ENCODE results near the gene LST1.

Gene LST1

DNA sequence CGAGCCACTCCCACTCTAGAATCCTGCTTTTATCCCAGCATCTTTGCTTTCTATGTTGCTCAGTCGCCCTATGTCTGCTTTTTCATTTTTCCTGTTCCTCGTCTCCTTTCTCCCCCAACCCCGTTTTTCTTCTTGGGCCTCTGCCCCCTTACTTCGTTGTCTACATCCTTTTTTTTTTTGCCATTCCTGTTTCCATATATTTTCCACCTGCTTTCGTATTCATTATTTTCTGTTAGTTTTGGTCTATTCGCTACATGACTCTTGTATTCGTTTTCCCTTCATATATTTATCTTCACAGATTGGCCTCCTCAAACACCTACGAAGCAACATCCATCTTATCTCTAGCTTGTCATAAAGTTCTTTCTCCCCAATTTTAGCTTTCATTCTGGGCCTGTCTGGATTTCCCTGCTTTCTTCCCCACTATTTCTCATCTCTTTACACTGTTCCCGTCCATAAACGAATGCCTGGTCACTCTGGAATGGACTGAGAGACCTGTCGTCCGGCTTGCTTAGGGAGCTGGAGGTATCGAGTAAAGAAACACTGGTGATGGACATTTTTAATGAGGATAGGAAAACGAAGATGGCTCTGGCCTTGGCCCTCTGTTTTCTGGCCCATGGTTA is 35.4 kb downstream of the LST1 start:
- DNase-seq, result no peak

DNA sequence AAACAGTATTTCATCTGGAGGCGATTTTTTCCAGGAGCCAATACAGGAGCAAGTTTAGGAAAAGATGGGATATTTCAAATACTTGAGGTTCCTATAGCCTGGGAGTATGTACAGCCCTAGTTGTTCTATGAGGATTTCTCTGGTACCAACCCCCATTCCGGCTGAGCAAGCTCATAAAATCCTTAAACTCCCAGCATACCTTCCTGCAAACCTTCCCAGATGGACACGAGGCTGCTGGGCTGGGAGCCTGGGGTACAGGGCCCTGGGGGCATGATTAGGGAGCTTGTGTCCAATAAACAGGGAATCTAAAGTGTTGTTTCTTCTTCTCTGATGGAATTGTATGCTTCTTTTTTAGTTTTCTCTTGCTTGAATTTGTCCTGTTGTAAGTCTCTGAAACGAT is 35.9 kb downstream of the LST1 start:
- no peak for DNase-seq

- no peak for DNase-seq
Measured at GRCh38 chr6:31622684-31623091, 36.6 kb downstream of the LST1 start.

DNA sequence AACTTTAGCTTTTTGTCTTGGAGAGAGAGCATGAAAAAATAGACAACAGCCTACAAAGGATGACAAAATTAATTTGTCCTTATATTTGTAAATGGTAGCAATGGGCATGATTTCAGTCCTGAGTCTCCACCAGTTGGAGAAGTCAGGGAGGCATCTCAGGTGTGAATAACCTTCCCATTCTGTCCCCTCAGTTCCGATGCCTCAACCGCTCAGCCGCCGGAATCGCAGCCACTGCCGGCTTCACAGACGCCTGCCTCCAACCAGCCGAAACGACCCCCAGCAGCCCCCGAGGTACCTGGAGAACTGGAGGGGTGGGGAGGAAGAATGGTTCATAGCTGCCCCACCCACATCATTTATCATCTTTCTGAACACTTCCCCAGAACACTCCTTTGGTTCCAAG is 38.0 kb downstream of the LST1 start:
- no peak for DNase-seq

GRCh38 chr6:31626952-31627351 is 40.9 kb downstream of the LST1 start:
- DNase-seq, result no peak

- DNase-seq, result no peak
Measured at GRCh38 chr6:31627690-31628287, 41.7 kb downstream of the LST1 start.

DNA sequence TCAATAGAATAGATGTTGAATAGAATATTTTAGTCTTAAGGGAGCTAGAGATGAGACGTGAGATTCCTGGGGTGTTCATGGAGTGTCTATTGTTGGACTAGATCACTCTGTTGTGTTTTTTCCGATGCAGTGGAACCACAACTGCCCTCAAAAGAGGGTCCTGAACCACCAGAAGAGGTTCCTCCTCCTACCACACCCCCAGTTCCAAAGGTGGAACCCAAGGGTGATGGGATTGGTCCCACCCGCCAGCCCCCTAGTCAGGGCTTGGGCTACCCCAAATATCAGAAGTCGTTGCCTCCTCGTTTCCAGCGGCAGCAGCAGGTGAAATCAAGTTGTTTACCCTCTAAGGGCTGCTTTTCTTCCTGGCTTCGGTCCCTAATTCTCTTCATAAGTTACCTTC is 42.9 kb downstream of the LST1 start:
- no peak for DNase-seq

DNA sequence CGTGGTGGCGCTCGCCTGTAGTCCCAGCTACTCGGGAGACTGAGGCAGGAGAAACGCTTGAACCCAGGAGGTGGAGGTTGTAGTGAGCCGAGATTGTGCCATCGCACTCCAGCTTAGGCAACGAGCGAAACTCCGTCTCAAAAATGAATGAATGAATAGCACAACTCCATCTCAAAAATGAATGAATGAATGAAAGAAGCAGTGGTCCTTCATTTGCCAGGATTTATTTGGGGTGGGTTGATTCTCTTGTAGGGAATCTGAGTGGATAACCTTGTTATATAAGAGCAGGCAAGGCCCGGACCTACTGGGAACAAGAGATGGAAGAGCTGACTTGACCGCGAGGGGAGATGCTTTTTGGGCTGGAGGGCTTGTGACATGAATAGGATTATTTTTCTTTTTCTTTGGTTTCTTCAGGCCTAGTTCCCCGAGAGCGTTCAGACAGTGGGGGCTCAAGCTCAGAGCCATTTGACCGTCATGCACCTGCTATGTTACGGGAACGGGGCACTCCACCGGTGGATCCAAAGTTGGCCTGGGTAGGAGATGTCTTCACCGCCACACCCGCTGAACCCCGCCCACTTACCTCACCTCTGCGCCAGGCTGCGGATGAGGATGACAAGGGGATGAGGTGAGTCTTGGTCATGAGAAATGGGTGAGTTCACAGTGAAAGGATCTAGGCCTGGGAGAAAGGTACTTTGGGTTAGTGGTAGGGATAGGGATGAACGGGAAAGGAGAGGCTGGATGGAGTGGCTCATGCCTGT is 44.3 kb downstream of the LST1 start:
- DNase-seq, result no peak

GRCh38 chr6:31631209-31631608 is 45.1 kb downstream of the LST1 start:
- no peak for DNase-seq

GRCh38 chr6:31631681-31632278 is 45.7 kb downstream of the LST1 start:
- DNase-seq, result no peak

DNA sequence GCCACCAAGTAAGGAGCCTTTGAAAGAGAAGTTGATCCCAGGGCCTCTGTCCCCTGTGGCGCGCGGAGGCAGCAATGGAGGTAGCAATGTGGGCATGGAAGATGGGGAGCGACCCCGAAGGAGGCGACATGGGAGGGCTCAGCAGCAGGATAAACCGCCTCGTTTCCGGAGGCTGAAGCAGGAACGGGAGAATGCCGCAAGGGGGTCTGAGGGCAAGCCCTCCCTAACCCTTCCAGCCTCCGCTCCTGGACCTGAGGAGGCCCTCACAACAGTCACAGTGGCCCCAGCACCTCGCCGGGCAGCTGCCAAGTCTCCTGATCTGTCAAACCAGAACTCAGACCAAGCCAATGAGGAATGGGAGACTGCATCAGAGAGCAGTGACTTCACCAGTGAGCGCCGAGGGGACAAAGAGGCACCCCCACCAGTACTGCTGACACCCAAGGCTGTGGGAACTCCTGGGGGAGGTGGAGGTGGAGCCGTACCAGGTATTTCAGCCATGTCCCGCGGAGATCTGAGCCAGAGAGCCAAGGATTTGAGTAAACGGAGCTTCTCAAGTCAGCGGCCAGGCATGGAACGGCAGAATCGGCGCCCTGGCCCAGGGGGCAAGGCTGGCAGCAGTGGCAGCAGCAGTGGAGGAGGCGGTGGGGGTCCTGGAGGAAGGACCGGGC is 46.3 kb downstream of the LST1 start:
- DNase-seq, result no peak

GRCh38 chr6:31633447-31633846 is 47.4 kb downstream of the LST1 start:
- no peak for DNase-seq

- DNase-seq, result no peak
Measured at GRCh38 chr6:31634131-31634530, 48.1 kb downstream of the LST1 start.

DNA sequence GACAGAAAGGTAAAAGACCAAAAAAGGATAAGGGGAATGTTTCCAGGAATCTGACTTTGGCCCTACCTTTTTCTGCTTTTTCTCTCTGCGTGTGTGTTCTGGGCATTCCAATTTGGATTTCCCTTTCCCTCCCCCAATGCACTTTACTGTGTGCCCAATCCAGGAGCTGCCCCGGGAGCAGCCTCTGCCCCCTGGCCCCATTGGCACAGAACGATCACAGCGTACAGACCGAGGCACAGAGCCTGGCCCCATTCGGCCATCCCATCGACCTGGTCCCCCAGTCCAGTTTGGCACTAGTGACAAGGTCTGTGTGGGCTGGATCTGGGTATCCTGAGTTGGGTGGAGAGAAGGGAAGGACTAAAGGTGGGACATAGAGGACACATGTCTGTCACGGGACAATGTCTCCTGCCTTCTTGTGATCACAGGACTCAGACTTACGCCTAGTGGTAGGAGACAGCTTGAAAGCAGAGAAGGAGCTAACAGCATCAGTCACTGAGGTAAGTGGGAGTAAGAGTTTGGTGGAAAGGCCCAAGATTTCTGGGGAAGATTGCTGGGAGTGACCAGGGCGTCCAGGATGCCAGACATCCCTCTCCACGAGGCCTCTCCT is 49.0 kb downstream of the LST1 start:
- no peak for DNase-seq

DNA sequence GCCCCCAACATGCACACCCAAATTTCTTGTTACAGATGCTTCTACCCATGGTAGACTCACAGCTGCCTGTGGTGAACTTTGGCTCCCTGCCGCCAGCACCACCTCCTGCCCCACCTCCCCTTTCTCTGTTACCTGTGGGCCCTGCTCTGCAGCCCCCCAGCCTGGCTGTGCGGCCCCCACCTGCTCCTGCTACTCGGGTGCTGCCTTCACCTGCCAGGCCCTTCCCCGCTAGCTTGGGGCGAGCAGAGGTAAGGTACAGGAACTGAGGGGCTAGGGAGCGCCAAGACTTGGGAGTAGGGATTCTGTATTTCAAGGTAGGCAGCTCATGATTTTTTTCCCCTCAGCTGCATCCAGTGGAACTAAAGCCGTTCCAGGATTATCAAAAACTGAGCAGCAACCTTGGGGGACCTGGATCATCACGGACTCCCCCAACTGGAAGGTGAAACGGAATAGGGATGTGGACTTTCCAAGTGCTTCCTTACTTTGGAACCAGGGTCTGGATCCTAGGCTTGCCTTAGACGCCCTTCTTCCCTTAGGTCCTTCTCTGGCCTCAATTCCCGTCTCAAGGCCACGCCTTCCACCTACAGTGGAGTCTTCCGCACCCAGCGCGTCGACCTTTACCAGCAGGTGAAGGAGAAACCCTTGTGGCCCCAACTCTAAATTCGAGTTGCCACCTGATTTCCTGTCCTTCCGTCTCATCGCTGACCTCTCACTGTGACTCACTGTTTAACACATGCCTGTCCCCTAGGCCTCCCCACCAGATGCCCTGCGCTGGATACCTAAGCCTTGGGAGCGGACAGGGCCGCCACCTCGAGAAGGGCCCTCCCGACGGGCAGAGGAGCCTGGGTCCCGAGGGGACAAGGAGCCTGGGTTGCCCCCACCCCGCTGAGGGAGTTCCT is 50.9 kb downstream of the LST1 start:
- DNase-seq, result no peak
